Measurements from ENCODE around the gene YAE1. TPM values are rescaled to one million over a fixed set of nuclear protein-coding genes. Genes with fewer than 3 reads are reported as not detected.

Gene YAE1
- total and polyA plus RNA-seq, 2 of the 13 experiments (the other 11 are each of a cell fraction or from before 2014, with no cell fraction given): 18.7 to 28.3 TPM

GRCh38 chr7:39607865-39608264, 41.7 kb downstream of the YAE1 start:
- BruUV-seq (replicated peaks): no TSS peak
- Histone ChIP-seq H3K4me2 (ENCODE audit: low read depth, low read length) (no peak overlapping the region), H3K27me3 (ENCODE audit: control insufficient read depth in 1 of 2, insufficient read depth in 2 of 2, low read length in 2 of 2) (no peaks in the 10 kb centered on the region; a peak in 1 of 5 replicates), H3K27ac (ENCODE audit: extremely low read length, insufficient read depth, low read length) (no peak overlapping the region), H3K4me3 (replicated peaks in 1 of 3; ENCODE audit: insufficient read depth in 1 of 3, low read depth in 2 of 3, low read length in 3 of 3) (no peak overlapping the region), H3K4me1 (ENCODE audit: insufficient read depth, low read length) (no peaks in the 10 kb centered on the region), H3K79me2 (ENCODE audit: insufficient read depth, low read length) (no peaks in the 10 kb centered on the region), H3K9me3 (ENCODE audit: low read length) (no peaks in the 10 kb centered on the region), H3K36me3 (replicated peaks in 1 of 2; ENCODE audit: control insufficient read depth in 1 of 2, insufficient read depth in 2 of 2, low read length in 2 of 2) (no peaks in the 10 kb centered on the region), H4K20me1 (ENCODE audit: insufficient read depth, low read length) (no peaks in the 10 kb centered on the region), H3K9ac (ENCODE audit: insufficient read depth, low read depth, low read length) (no peak overlapping the region), H2AFZ (ENCODE audit: low read length) (no peak overlapping the region)
- ChIA-PET POLR2A (no interaction called here), CTCF (ENCODE audit: low intra/inter-chr PET ratio, low total read pairs) (no interaction called here)
- WGBS (ENCODE audit: low lambda C conversion rate): 37% methylated on average over 2 of the region's 2 CpGs
- intact Hi-C loops (cut with micrococcal nuclease; ENCODE audit: unreplicated experiment): no loop called here
- DNase-seq (ENCODE audit: low spot score): no peak
- in situ Hi-C loops (cut with HindIII; ENCODE audit: extremely low pct_ligation_motif_present, low pct_unique_long_range_greater_than_20kb): no loop called here
- ATAC-seq: no peak
- TF ChIP-seq HNF1B (CRISPR knock-in tag; IDR thresholded peaks at IDR 0.05): no peak
- FAIRE-seq: no peak

GRCh38 chr7:39608278-39608677, 42.1 kb downstream of the YAE1 start:
- H3K27ac ChIP-seq (ENCODE audit: extremely low read length, insufficient read depth, low read length): no peak overlapping the region
- no peak overlapping the region for H2AFZ ChIP-seq (ENCODE audit: low read length)
- no peak overlapping the region for H3K4me2 ChIP-seq (ENCODE audit: low read depth, low read length)
- WGBS (ENCODE audit: low lambda C conversion rate): 22% methylated on average over 3 of the region's 3 CpGs
- ChIA-PET POLR2A (no interaction called here), CTCF (ENCODE audit: low intra/inter-chr PET ratio, low total read pairs) (no interaction called here)
- no peak overlapping the region for H3K9ac ChIP-seq (ENCODE audit: insufficient read depth, low read depth, low read length)
- no peaks in the 10 kb centered on the region for H3K79me2 ChIP-seq (ENCODE audit: insufficient read depth, low read length)
- no peaks in the 10 kb centered on the region for H4K20me1 ChIP-seq (ENCODE audit: insufficient read depth, low read length)
- H3K9me3 ChIP-seq (ENCODE audit: low read length): no peaks in the 10 kb centered on the region
- no peak for DNase-seq (ENCODE audit: low spot score)
- FAIRE-seq: no peak
- no peaks in the 10 kb centered on the region; a peak in 1 of 5 replicates for H3K27me3 ChIP-seq (ENCODE audit: control insufficient read depth in 1 of 2, insufficient read depth in 2 of 2, low read length in 2 of 2)
- intact Hi-C loops (cut with micrococcal nuclease; ENCODE audit: unreplicated experiment) (no loop called here), in situ Hi-C loops (cut with HindIII; ENCODE audit: extremely low pct_ligation_motif_present, low pct_unique_long_range_greater_than_20kb) (no loop called here)
- no TSS peak for BruUV-seq (replicated peaks)
- H3K4me1 ChIP-seq (ENCODE audit: insufficient read depth, low read length): no peaks in the 10 kb centered on the region
- TF ChIP-seq PAX8 (CRISPR knock-in tag; IDR thresholded peaks at IDR 0.05; ENCODE audit: borderline replicate concordance) (no peak), LCORL (IDR thresholded peaks at IDR 0.05) (no peak), LCORL (CRISPR knock-in tag; IDR thresholded peaks at IDR 0.05) (no peak), SRSF9 (IDR thresholded peaks at IDR 0.05; ENCODE audit: borderline replicate concordance, insufficient read depth, low read depth, low read length, poor library complexity, severe bottlenecking) (no peak), NFE2L1 (CRISPR knock-in tag; IDR thresholded peaks at IDR 0.05; ENCODE audit: borderline replicate concordance) (no peak), ZNF737 (CRISPR knock-in tag; IDR thresholded peaks at IDR 0.05; ENCODE audit: borderline replicate concordance) (no peak), USF2 (IDR thresholded peaks at IDR 0.05; ENCODE audit: low read depth, low read length) (no peak), USF2 (CRISPR knock-in tag; IDR thresholded peaks at IDR 0.05; ENCODE audit: borderline replicate concordance) (no peak), ZNF260 (CRISPR knock-in tag; IDR thresholded peaks at IDR 0.05; ENCODE audit: borderline replicate concordance, low read depth) (no peak), ZBTB21 (CRISPR knock-in tag; IDR thresholded peaks at IDR 0.05) (no peak)
- no peak overlapping the region for H3K4me3 ChIP-seq (replicated peaks in 1 of 3; ENCODE audit: insufficient read depth in 1 of 3, low read depth in 2 of 3, low read length in 3 of 3)
- no peaks in the 10 kb centered on the region for H3K36me3 ChIP-seq (replicated peaks in 1 of 2; ENCODE audit: control insufficient read depth in 1 of 2, insufficient read depth in 2 of 2, low read length in 2 of 2)
- ATAC-seq: no peak

All from HepG2 (cell line).